Upper lobe of right lung (tissue), 1 donor: ENCODE data around the gene ABCC6. TPM values are rescaled to one million over a fixed set of nuclear protein-coding genes. Genes with fewer than 3 reads are reported as not detected.

Experiments used
- ATAC-seq: fragments of 200-7000 bp; cut with Tn5 transposase; one replicate; pipeline ENCODE4 v1.9.1; 2020; ENCODE audit warnings: mild to moderate bottlenecking, moderate library complexity
- DNase-seq: peaks from one replicate; pipeline ENCODE4 v3.0.0-alpha.2; 2020
- H3K27ac ChIP-seq: fragments of 200-600 bp; one replicate; pipeline ENCODE4 v1.8.0; 2022
- H3K27me3 ChIP-seq: fragments of 200-600 bp; one replicate; pipeline ENCODE4 v1.8.0; 2022; ENCODE audit warnings: mild to moderate bottlenecking
- H3K36me3 ChIP-seq: fragments of 200-600 bp; one replicate; pipeline ENCODE4 v1.8.0; 2022
- H3K4me1 ChIP-seq: fragments of 200-600 bp; one replicate; pipeline ENCODE4 v1.8.0; 2022
- H3K4me3 ChIP-seq: fragments of 200-600 bp; one replicate; pipeline ENCODE4 v1.8.0; 2022; ENCODE audit warnings: mild to moderate bottlenecking
- H3K9me3 ChIP-seq: fragments of 200-600 bp; one replicate; pipeline ENCODE4 v1.8.0; 2022
- CTCF ChIP-seq: fragments of 200-600 bp; IDR thresholded peaks from one replicate; pipeline ENCODE4 v1.8.0; 2022; ENCODE audit warnings: antibody characterized with exemption
- intact Hi-C: fragments of 100-400 bp; cut with DNase I; formaldehyde crosslinking; loops from one replicate; pipeline ENCODE4 v1.11.0; 2022
- total RNA-seq: library from RNA; stranded (reverse); fragmentation: NEBNext Ultra II Directional; extraction: Animal tissue kit (Norgen Biotek cat#: 25700); gene quantifications from one replicate; pipeline ENCODE4 v1.2.1, GENCODE V29; 2021
- donor health status: DM: no; HTN: yes; CAD: no; lungs with severe emphysema.

The ABCC6 gene
- total RNA-seq, 1 donor from 2014 or later = 42.5 TPM

GRCh38 chr16:16139806-16140205, 83.5 kb downstream of the ABCC6 start:
- intact Hi-C loops = no loop called here
- ATAC-seq (no peak), DNase-seq (no peak)
- Histone ChIP-seq H3K36me3 (peaks cover 80% of the 10 kb centered on the region), H3K9me3 (no peaks in the 10 kb centered on the region), H3K27me3 (no peaks in the 10 kb centered on the region), H3K27ac (no peak overlapping the region), H3K4me3 (no peak overlapping the region), H3K4me1 (no peaks in the 10 kb centered on the region)
- TF ChIP-seq CTCF = no peak

- Histone ChIP-seq H3K27ac (no peak overlapping the region), H3K4me3 (no peak overlapping the region), H3K9me3 (no peaks in the 10 kb centered on the region), H3K27me3 (no peaks in the 10 kb centered on the region), H3K4me1 (no peaks in the 10 kb centered on the region), H3K36me3 (peaks cover 87% of the 10 kb centered on the region)
- intact Hi-C loops = no loop called here
- ATAC-seq (no peak), DNase-seq (no peak)
- TF ChIP-seq CTCF = no peak
These were observed 84.2 kb downstream of the ABCC6 start for GRCh38 chr16:16139061-16139460.

- Histone ChIP-seq H3K36me3 (peaks cover 97% of the 10 kb centered on the region), H3K4me3 (no peak overlapping the region)
These were observed 85.2 kb downstream of the ABCC6 start for GRCh38 chr16:16138034-16138635.

GRCh38 chr16:16137110-16137509, 86.2 kb downstream of the ABCC6 start:
- Histone ChIP-seq H3K4me1 (no peaks in the 10 kb centered on the region), H3K27ac (no peak overlapping the region), H3K36me3 (peaks cover 97% of the 10 kb centered on the region), H3K27me3 (no peaks in the 10 kb centered on the region), H3K4me3 (no peak overlapping the region), H3K9me3 (no peaks in the 10 kb centered on the region)
- DNase-seq (no peak), ATAC-seq (no peak)
- intact Hi-C loops = no loop called here
- TF ChIP-seq CTCF = no peak

More at GRCh38 chr16:16138034-16138635, 85.2 kb downstream of the ABCC6 start:
- intact Hi-C loops = no loop called here
- TF ChIP-seq CTCF = no peak
- Histone ChIP-seq H3K27me3 (no peaks in the 10 kb centered on the region), H3K9me3 (no peaks in the 10 kb centered on the region), H3K4me1 (no peaks in the 10 kb centered on the region), H3K27ac (no peak overlapping the region)
- no peak for ATAC-seq
- no peak for DNase-seq

GRCh38 chr16:16136588-16136987, 86.7 kb downstream of the ABCC6 start:
- ATAC-seq = no peak
- H3K36me3 ChIP-seq = peaks cover 97% of the 10 kb centered on the region

More at GRCh38 chr16:16136588-16136987, 86.7 kb downstream of the ABCC6 start:
- intact Hi-C loops = no loop called here
- Histone ChIP-seq H3K27me3 (no peaks in the 10 kb centered on the region), H3K9me3 (no peaks in the 10 kb centered on the region), H3K4me1 (no peaks in the 10 kb centered on the region), H3K4me3 (no peak overlapping the region), H3K27ac (no peak overlapping the region)
- DNase-seq = no peak
- no peak for TF ChIP-seq CTCF
